ENCODE data around the gene KANSL1L.

KANSL1L gene

GRCh38 chr2:210028178-210028577, 143.0 kb downstream of the KANSL1L start:
- TF ChIP-seq CEBPB (IDR thresholded peaks at IDR 0.05) (no peak), EP300 (IDR thresholded peaks at IDR 0.05; ENCODE audit: borderline replicate concordance) (no peak), CREB1 (IDR thresholded peaks at IDR 0.05; ENCODE audit: low read depth) (no peak), ZBTB7A (IDR thresholded peaks at IDR 0.05; ENCODE audit: low read depth) (no peak), USF1 (IDR thresholded peaks at IDR 0.05) (no peak), REST (IDR thresholded peaks at IDR 0.05; ENCODE audit: low read depth) (no peak), EGR1 (IDR thresholded peaks at IDR 0.05) (no peak), RAD21 (IDR thresholded peaks at IDR 0.05; ENCODE audit: low read depth) (no peak), YY1 (IDR thresholded peaks at IDR 0.05; ENCODE audit: low read depth) (no peak), NFIC (IDR thresholded peaks at IDR 0.05) (no peak), FOXM1 (IDR thresholded peaks at IDR 0.05; ENCODE audit: borderline replicate concordance, low read depth) (no peak), TCF12 (IDR thresholded peaks at IDR 0.05; ENCODE audit: low read depth) (no peak), TEAD4 (IDR thresholded peaks at IDR 0.05) (no peak), MAX (IDR thresholded peaks at IDR 0.05) (no peak), TAF1 (IDR thresholded peaks at IDR 0.05; ENCODE audit: low read depth) (no peak)

- no peak for TF ChIP-seq MAX (IDR thresholded peaks at IDR 0.05)
- TF ChIP-seq EGR1 (IDR thresholded peaks at IDR 0.05), result no peak
- TF ChIP-seq CREB1 (IDR thresholded peaks at IDR 0.05; ENCODE audit: low read depth), result no peak
- TF ChIP-seq RAD21 (IDR thresholded peaks at IDR 0.05; ENCODE audit: low read depth), result no peak
- TF ChIP-seq ZBTB7A (IDR thresholded peaks at IDR 0.05; ENCODE audit: low read depth), result no peak
- no peak for TF ChIP-seq USF1 (IDR thresholded peaks at IDR 0.05)
- TF ChIP-seq YY1 (IDR thresholded peaks at IDR 0.05; ENCODE audit: low read depth), result no peak
- no peak for TF ChIP-seq TCF12 (IDR thresholded peaks at IDR 0.05; ENCODE audit: low read depth)
- no peak for TF ChIP-seq REST (IDR thresholded peaks at IDR 0.05; ENCODE audit: low read depth)
- TF ChIP-seq FOXM1 (IDR thresholded peaks at IDR 0.05; ENCODE audit: borderline replicate concordance, low read depth), result no peak
- no peak for TF ChIP-seq EP300 (IDR thresholded peaks at IDR 0.05; ENCODE audit: borderline replicate concordance)
- TF ChIP-seq CEBPB (IDR thresholded peaks at IDR 0.05), result no peak
- no peak for TF ChIP-seq TAF1 (IDR thresholded peaks at IDR 0.05; ENCODE audit: low read depth)
- TF ChIP-seq NFIC (IDR thresholded peaks at IDR 0.05), result no peak
- no peak for TF ChIP-seq TEAD4 (IDR thresholded peaks at IDR 0.05)
These were observed 143.6 kb downstream of the KANSL1L start for GRCh38 chr2:210027608-210028007.

GRCh38 chr2:210022824-210023223, 148.4 kb downstream of the KANSL1L start:
- no peak for TF ChIP-seq CEBPB (IDR thresholded peaks at IDR 0.05)
- no peak for TF ChIP-seq USF1 (IDR thresholded peaks at IDR 0.05)
- TF ChIP-seq TCF12 (IDR thresholded peaks at IDR 0.05; ENCODE audit: low read depth), result no peak
- no peak for TF ChIP-seq TEAD4 (IDR thresholded peaks at IDR 0.05)
- no peak for TF ChIP-seq ZBTB7A (IDR thresholded peaks at IDR 0.05; ENCODE audit: low read depth)
- no peak for TF ChIP-seq MAX (IDR thresholded peaks at IDR 0.05)
- no peak for TF ChIP-seq YY1 (IDR thresholded peaks at IDR 0.05; ENCODE audit: low read depth)
- TF ChIP-seq CREB1 (IDR thresholded peaks at IDR 0.05; ENCODE audit: low read depth), result no peak
- no peak for TF ChIP-seq EP300 (IDR thresholded peaks at IDR 0.05; ENCODE audit: borderline replicate concordance)
- TF ChIP-seq EGR1 (IDR thresholded peaks at IDR 0.05), result no peak
- no peak for TF ChIP-seq NFIC (IDR thresholded peaks at IDR 0.05)
- TF ChIP-seq FOXM1 (IDR thresholded peaks at IDR 0.05; ENCODE audit: borderline replicate concordance, low read depth), result no peak
- no peak for TF ChIP-seq REST (IDR thresholded peaks at IDR 0.05; ENCODE audit: low read depth)
- no peak for TF ChIP-seq RAD21 (IDR thresholded peaks at IDR 0.05; ENCODE audit: low read depth)
- TF ChIP-seq TAF1 (IDR thresholded peaks at IDR 0.05; ENCODE audit: low read depth), result no peak
